GM21786 (cell line): ENCODE results near the gene AMMECR1L.
A peak's percentile ranks its signal among the peaks of the same experiment; 100 is the strongest.

Experiments used
- ATAC-seq: cut with Tn5 transposase; IDR thresholded peaks from one replicate; pipeline ENCODE4 v1.9.1; 2021; ENCODE audit not compliant: unreplicated experiment

The AMMECR1L gene

DNA sequence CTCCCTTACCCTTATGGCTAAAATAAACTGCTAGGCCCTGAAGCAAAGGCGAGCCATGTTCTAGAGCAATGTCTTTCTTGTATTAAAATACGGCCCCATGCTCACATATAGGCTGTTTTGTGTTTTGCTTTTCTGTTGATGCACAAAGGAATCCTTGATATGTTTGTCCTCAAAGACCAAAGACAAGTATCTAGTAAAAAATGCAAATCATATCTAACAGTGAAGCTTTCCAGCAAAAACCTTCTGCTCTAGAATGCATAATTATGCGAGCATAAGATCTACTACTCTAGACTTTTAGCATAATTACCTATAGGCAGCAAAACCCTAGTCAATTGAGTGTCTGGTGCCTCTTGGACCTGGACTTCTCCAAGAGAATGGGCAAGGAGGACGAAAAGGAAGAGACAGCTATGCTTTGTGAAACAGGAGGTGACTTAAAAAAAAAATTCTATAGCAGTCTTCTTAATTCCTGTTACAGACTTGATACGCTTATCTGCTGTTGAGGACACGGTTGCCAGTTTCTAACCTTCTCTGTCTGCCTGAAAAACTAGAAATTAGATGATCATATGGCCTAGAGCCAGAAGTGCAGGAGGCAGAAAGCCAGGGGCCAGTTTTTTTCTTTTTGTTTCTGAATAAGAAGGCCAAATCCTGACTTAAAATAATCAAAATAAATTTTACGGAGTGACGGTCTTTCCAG lies 1.5 kb upstream of the AMMECR1L start:
- no peak for ATAC-seq

DNA sequence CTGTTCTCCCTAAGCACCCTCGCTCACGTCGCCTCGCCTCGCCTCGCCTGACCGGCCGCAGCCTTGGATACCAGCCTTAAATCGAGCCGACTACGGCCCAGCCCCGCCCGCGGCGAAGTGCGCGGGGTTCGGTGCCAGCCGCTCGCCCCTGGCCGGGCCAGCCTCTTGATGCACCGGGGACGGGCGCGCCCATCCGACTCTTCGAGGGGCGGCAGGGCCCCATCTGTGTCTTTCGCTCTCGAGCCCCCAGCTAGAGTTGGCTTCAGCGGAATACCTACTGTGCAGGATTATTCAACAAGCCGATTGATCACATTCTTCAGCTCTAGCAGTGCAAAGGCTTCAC lies 808 bp upstream of the AMMECR1L start:
- ATAC-seq = peak; percentile 25

DNA sequence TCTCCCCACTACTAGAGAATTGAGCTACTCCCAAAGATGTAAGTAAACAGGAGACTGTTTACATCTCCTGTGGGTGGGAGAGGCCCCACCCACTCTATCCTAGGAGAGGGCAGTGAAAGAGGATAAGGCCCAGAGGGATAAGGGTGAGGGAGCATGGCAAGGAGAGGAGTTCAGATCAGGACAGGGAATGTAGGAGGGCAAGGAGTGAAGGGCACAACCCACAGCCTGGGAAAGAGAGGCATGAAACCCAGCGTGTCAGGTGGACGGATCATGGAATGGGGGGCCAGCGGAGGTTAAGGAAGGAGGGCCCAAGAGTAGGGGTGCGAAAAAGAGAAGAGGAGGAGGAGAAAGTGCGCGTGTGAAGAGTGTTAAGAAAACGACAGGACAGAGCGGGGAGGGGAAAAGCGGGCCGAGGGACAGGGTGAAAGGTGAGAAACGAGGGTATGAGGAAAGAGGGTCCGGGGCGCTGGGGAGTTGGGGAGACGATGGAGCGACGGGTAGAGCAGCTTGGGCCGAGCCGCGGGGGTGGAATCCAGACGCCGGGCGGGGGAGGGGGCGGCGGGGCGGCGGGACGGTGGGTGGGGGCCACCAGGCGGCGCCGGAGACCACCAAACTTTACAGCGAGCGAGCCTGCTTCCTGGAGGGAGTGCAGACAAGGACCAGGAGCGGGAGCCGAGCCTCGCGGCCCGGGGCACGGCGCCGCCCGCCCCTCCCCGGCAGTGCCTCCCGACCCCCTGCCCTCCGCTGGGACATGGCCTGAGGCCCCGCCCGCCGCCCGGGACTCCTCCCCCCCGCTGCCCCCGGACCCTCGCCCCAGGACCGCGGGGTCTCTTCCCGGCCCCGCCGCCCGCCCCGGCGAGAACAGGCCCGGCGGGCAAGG lies 655 bp downstream of the AMMECR1L start:
- ATAC-seq = peak; percentile 17

DNA sequence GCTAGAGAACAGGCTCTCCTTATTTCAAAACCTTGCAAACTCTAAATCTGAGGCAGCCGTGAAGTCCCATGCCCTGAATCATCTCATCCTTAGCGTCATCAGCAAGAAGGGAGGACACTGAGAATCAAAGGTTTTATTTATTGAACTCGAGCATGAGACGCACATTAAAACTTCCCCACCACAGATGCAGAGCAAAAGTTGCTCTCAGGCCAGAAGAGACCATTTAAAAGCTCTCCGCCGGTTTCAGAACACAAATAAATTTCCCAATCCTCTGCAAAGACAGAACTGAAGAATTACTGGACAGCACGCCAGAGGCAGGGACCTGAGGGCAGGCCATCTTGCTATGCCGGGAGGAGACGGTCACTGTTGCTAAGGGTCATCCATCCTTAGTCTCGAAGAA lies 1.3 kb downstream of the AMMECR1L start:
- no peak for ATAC-seq

DNA sequence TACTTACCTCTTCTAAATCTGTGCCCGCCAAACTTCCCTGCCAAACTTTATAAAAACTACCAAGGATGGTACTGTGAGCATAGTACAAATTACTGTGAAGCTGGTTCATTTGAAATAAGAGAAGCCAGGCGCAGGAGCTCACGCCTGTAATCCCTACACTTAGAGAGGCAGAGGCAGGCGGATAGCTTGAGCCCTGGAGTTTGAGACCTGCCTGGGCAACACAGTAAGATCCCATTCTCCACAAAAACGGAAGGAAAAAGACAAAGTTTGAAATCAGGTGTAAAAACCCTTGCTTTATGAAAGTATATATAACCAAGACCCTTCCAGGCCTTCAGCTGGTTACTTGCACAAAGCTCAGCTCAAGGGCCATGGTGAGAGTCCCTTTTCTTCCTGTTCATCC lies 5.9 kb downstream of the AMMECR1L start:
- no peak for ATAC-seq

DNA sequence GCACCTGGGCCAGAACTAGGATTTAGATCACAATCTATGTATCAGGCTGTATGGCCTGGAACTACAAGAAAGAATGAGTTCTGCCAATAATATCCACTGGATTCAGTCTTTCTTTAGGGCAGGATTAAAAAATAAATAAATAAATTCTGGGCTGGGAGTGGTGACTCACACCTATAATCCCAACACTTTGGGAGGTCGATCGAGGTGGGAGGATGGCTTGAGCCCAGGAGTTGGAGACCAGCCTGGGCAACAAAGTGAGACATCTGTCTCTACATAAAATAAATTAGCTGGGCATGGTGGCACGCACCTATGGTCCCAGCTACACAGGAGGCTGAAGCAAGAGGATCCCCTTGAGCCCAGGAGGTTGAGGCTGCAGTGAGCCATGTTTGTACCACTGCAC lies 8.1 kb downstream of the AMMECR1L start:
- no peak for ATAC-seq

DNA sequence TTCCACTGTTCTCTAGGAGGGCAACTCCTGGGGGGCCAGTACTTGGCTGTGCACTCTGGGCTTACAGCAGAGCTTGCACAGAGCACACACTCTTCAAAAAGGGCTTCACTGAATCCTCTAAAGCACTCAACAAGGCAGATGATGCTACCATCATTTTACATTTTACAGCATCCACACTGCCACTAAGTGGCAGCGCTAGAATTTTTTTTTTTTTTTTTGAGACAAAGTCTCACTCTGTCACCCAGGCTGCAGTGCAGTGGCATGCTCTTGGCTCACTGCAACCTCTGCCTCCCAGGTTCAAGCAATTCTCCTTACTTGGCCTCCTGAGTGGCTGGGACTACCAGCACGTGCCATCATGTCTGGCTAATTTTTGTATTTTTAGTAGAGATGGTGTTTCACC lies 8.6 kb downstream of the AMMECR1L start:
- no peak for ATAC-seq

DNA sequence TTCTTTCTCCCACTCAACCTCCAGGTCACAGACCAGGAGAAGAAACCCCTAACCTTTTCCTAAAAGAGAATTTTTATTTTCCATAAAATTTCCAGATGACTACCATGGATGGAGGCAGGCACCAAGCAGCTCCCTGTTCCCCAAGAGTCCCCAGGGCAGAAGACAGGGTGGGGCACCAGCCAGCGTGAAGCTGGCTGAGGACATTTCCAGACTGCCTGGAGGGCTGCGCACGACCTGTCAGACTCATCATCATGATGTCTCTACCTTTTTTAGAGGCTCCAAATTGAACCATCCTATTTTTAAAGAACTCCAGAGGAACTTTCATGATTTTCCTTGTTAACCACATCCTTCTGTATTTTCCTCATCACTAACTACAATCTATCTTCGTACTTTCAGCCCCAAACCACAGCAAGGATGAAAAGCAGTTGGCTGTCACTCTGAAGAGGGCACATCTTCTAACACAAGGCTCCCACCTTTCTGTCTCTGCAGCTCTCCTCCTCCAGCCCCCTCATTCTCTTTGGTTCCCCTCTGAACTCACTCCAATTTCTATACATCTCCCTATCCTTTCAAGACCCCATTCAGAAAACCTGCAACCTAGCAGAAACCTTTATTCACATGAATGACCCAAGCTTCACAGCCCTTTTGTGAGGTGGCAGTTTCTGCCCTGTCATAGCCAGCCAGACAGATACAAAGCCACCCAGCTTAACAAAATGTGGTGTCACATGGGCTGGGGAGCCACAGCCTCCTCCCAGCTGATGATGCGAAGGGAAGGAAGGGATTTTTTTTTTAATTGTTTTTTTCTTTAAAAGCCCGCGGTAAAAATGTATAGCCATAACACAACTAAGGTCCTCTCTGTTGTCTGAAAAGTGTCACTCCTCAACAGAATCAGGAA lies 11.1 kb downstream of the AMMECR1L start:
- ATAC-seq = peak; percentile 60

DNA sequence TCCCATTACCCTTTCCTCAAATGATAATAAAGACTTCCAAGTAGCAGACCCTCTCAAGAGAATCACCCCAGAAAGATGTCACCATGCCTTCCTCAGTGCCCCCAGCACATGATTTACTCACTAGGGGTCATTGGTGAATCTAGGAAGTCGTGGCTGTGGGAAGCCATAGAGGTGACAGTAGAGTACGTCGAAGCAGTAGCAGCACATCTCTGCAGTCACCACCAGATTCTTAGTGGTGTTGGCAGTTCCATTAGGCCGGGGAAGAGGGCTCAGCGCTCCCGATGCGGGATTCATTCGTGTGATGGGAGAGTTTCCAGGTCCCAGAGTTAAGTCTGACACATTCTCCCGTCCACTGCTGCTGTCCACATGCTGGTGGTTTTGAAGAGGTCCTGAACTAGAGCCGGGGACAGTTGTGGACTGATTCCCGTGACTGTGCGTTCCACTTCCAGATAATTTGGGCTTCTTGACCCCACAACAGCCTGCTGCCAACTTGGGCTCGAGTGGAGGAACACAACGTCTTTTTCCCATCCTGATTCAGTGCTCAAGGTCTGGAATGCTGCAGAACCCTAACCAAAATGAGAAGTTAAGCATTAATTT lies 12.0 kb downstream of the AMMECR1L start:
- ATAC-seq = no peak

DNA sequence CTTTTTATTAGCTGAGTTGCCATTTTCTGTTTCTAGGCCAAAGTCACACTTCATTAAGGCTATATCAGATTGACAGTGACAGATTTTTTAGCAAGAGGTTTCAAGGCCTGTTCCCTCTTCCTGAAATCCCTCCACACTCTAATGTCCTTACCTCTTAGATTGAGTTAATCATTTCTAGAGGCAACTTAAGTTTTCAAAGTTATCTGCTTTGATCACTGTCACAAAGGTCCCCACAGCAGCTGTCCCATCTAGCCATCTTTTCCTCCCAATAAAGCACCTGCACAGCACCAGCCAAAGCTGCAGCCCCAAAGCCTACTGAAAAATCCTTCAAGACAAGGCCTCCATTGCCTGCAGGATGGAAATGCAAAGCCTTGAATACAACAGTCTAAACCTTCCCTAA lies 13.4 kb downstream of the AMMECR1L start:
- no peak for ATAC-seq

DNA sequence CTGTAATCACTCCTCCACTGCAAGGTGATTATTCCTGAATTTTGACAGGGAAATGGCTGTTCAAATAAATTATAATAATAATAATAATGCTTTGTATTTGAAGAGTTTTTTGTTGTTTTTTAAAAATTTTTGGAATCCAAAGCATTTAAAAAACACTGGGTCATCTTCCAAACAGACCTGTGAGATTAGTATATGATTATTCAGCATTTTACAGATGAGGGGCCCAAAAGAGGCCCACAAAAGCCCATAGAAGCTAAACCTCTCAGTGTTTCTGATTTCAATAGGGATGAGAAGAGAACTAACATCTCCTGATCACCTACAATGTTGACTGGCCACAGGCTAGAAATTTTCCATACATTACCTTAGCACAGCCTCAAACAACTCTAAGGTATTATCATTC lies 19.8 kb downstream of the AMMECR1L start:
- no peak for ATAC-seq

DNA sequence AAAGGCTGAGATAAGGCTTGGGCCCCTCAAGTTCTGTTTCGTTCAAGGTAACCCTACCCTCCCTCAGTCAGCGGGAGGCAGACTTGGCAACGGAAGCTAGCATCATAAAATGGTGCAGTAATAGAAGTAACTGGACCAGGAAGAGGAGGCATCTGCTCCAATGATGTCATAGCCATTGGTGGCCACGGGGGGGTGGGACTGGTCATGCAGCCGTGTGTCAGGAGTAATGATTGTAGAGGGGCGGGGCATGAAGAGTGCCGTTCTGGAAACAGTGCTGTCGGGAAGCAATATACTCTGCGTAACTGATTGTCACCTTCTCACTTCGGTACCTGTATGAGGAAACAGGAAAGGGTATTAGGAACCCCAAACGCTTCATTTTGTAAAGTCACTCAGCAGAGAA lies 20.9 kb downstream of the AMMECR1L start:
- ATAC-seq = no peak

DNA sequence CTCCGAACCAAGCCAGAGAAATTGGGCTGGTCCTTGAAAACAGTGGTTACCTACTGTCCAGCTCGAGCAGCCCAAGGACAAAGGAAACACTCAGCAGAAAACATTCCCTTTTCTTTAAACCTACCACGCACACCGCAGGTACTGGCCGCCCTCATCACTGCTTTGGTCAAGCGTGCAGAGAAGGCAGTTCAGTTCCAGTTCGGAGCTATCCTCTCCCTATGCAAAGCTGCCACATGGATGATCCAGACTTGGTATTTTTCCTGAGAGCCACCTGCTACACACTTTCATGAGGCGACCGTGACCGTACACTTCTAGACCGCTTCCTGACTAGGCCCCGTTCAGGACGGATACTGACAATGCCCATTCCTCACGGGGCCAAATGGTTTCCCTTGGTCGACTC lies 23.5 kb downstream of the AMMECR1L start:
- ATAC-seq = no peak

DNA sequence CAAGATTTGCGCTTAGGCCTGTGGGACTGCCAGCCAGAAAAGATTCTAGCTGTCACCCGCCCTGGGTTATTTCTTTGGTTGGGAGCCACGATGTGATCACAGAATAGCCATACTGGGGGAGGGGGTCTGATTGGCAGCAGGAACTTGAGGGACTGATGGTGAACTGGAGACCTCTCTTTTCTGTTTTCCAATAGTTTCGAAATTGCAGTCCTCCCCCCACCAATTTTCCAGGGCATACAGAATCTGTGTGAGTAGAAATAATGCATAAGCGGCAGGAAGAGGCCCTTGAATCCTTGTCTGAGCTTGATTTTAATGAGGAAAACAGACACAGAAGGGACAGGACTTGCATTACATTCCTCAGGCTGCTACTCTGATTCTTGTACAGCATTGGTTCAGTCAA lies 25.6 kb downstream of the AMMECR1L start:
- ATAC-seq = no peak

DNA sequence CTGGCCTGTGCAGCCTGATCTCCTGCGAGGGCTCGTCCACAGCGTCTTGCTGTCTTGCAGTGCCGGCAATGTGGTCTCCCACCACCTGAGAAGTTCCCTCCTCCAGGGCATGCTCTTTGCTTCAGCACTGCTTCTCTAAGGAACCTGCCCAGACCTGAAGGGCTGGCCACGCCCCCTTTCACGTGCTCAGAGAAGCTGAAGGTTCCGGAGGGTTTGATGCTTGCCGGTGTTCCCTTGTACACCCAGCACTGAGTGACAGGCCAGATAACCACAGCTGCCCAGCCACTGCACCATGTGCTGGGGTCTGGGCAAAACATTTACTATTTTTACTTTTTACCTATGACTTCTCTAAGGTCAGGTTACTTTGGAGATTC lies 26.1 kb downstream of the AMMECR1L start:
- no peak for ATAC-seq

DNA sequence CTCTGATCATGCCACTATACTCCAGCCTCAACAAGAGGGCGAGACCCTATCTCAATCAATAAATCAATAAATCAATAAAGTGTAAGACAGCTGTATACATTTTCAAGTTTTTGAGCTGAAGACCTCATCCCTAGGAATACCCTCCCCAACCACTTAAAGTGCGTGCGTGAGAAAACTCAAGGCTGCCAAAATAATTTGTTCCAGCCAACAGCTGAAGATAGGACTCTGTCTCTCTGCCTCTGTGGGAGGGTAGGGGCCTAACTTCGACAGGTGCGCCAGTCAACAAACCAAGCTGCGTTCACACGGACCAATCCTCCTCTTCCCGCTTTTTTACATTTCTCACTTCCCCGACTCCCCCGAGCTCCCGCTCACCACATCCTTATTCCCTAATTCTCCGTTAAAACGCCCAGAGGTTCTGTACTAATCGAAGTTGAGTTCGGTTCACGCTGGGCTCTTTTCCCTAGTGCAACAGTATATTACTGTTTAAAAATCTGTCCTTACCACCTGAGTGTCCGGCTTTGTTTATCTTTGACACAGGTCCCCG lies 28.4 kb downstream of the AMMECR1L start:
- no peak for ATAC-seq

DNA sequence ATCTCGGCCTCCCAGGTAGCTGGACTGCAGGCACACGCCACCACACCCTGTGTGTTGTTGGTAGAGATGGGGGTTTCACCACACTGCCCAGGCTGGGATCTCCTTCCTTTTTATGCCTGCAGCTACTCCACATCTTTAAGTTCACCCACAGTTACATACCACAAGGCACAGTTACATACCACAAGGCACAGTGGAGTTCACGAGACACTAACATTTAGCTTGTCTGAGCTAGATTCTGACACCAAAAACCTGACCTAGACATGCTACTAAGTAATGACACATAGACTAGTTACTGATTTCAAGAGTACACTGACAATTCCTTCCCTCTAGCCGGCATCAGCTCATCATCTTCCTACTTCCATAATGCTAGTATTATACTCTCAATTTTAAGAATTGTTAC lies 32.1 kb downstream of the AMMECR1L start:
- no peak for ATAC-seq

DNA sequence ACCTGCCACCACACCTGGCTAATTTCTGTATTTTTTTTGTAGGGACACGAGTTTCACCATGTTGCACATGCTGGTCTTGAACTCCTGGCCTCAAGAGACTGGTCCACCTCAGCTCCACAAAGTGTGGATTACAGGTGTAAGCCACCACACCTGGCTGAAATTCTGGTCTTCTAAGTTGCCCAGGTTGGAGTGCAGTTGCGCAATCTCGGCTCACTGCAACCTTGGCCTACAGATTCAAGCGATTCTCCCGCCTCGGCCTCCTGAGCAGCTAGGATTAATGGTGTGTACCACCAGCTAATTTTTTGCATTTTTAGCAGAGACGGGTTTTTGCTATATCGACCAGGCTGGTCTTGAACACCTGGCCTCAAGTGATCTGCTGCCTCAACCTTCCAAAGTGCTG lies 33.4 kb downstream of the AMMECR1L start:
- no peak for ATAC-seq

DNA sequence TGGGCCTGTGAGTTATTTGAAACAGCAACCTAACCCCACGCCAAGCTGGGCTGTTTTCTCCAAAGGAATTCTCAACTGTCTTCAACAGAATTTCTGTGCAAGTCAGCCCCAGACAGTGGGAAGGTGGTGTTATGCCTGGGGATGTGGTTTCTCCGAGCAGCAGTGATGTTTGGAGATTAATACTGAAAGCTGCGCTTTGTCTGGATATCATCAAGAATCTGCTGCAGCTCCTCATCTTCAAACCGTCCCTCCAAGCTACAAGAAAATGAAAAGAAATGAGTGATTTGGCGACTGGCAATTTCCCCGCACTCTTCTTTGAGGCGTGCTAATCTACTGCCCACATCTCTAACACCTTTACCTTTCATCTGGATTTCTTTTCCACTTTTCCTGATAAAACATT lies 37.8 kb downstream of the AMMECR1L start:
- no peak for ATAC-seq

DNA sequence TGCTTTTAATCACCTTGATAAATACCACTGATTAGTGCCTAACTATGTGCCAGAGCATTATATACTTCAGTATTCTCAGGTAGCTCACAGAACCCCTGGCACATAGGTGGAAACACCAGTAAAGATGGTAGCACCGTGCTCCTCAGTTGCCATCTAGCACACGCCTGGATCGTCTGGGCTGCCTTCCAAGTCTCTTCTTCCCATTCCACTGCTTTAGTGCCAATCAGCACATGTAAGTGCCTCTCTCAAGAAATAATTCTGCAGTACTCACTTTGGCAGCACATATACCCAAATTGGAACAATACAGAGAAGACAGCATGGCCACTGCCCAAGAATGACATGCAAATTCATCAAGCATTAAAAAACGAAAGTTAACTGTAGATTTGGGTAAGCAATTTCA lies 40.8 kb downstream of the AMMECR1L start:
- no peak for ATAC-seq

DNA sequence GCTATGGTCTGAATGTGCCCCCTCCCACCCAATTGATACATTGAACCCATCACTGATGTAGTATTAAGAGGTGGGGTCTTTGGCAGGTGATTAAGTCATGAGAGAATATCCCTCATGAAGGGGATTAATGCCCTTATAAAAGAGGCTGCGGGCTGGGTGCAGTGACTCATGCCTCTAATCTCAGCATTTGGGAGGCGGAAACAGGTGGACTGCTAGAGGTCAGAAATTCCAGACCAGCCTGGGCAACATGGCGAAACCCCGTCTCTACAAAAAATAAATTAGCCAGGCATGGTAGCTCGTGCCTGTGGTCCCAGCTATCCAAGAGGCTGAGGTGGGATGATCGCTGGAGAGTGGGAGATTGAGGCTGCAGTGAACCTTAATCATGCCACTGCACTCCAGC lies 42.1 kb downstream of the AMMECR1L start:
- no peak for ATAC-seq
